Tibial nerve (tissue), 3 donors: ENCODE data around the gene MOB2.

Experiments
- POLR2A ChIP-seq, 2 donors: fragments of 450-650 bp; IDR thresholded peaks; one replicate each; pipeline ENCODE4 v1.6.1; 2017; ENCODE audit warnings: antibody characterized with exemption in 2 of 2, mild to moderate bottlenecking in 2 of 2, moderate library complexity in 2 of 2
- TF ChIP-seq, protein P1 (sequence below), 5 experiments: fragments of 200-600 bp in 3 of 5; fragments of 450-650 bp in 2 of 5; sonication (generic) in 3 of 5; IDR thresholded peaks; one replicate each; pipeline ENCODE4 v1.5.1; 2016 to 2019; ENCODE audit warnings: antibody characterized with exemption in 5 of 5, mild to moderate bottlenecking in 3 of 5, moderate library complexity in 2 of 5

- TF ChIP-seq POLR2A (IDR thresholded peaks at IDR 0.05): no peak
- TF ChIP-seq, protein P1, sequence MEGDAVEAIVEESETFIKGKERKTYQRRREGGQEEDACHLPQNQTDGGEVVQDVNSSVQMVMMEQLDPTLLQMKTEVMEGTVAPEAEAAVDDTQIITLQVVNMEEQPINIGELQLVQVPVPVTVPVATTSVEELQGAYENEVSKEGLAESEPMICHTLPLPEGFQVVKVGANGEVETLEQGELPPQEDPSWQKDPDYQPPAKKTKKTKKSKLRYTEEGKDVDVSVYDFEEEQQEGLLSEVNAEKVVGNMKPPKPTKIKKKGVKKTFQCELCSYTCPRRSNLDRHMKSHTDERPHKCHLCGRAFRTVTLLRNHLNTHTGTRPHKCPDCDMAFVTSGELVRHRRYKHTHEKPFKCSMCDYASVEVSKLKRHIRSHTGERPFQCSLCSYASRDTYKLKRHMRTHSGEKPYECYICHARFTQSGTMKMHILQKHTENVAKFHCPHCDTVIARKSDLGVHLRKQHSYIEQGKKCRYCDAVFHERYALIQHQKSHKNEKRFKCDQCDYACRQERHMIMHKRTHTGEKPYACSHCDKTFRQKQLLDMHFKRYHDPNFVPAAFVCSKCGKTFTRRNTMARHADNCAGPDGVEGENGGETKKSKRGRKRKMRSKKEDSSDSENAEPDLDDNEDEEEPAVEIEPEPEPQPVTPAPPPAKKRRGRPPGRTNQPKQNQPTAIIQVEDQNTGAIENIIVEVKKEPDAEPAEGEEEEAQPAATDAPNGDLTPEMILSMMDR (IDR thresholded peaks at IDR 0.05): no peak
These were observed 3.8 kb downstream of the MOB2 start for GRCh38 chr11:1482581-1483444.
